ENCODE measurements around the gene PAPPA. TPM values are rescaled to one million over a fixed set of nuclear protein-coding genes. Genes with fewer than 3 reads are reported as not detected.

Gene PAPPA
- polyA plus RNA-seq, 6 donors from 2014 or later: not detected

DNA sequence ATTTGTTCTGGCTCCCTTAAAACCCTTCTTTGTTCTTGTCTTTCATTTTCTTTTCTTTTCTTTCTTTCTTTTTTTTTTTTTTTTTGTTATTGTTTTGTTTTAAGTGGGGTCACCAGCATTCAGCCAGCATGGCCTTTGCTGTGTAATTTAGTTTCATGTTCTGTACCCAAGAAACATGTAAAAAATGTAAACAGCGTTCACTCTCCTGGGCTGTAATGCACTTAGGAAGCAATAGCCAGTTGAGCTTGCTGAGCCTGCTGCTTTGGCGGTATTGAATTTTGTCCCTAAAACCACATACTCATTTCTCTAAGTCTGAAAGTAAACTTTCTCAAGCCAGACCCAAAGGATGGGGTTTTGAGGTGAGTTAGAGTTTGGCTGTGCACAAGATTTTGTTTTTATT is 158.6 kb downstream of the PAPPA start:
- H3K27ac Mint-ChIP-seq: no peak overlapping the region
- H3K9me3 Mint-ChIP-seq: peaks cover 2 to 9% (median 3%) of the 10 kb centered on the region in 7 donors
- no peak for ATAC-seq (ENCODE audit: low read depth in 2 of 2)

GRCh38 chr9:116313638-116314037 is 160.0 kb downstream of the PAPPA start:
- no peak for DNase-seq
- no peaks in the 10 kb centered on the region for H3K36me3 Mint-ChIP-seq
- H3K4me1 Mint-ChIP-seq: no peaks in the 10 kb centered on the region
- no peak overlapping the region for H3K4me3 Mint-ChIP-seq
- ATAC-seq (ENCODE audit: low read depth in 2 of 2): no peak
- H3K9me3 Mint-ChIP-seq: peaks cover 2 to 9% (median 3%) of the 10 kb centered on the region in 7 donors
- no peaks in the 10 kb centered on the region for H3K27me3 Mint-ChIP-seq
- no peak overlapping the region for H3K27ac Mint-ChIP-seq

More for the DNA sequence above, 158.6 kb downstream of the PAPPA start:
- no peak overlapping the region for H3K4me3 Mint-ChIP-seq
- DNase-seq: no peak
- H3K4me1 Mint-ChIP-seq: no peaks in the 10 kb centered on the region
- H3K36me3 Mint-ChIP-seq: no peaks in the 10 kb centered on the region
- no peaks in the 10 kb centered on the region for H3K27me3 Mint-ChIP-seq

DNA sequence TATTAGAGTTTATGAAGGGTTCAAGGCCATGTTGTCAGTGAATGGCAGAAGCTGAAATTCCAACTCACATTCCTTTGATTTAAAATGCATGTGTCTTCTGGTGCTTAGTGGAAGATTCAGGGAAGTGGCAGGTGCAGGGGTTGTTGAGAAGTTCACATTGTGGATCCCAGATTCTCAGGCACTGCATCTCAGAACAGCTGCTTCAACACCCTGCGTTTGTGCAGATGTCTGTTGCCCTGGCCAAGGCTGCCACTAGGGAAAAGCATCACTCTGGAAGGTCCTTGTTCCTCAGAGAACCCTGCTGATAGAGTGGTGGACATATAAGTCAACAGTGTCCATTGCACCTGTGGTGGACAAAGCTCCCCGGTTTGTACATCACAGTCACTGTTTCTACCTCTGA is 162.7 kb downstream of the PAPPA start:
- DNase-seq (no peak), ATAC-seq (ENCODE audit: low read depth in 2 of 2) (no peak)
- H3K9me3 Mint-ChIP-seq: peaks cover 0 to 8% (median 3%) of the 10 kb centered on the region in 7 donors
- H3K27me3 Mint-ChIP-seq: no peaks in the 10 kb centered on the region
- H3K27ac Mint-ChIP-seq: no peak overlapping the region
- H3K36me3 Mint-ChIP-seq: no peaks in the 10 kb centered on the region
- H3K4me3 Mint-ChIP-seq: no peak overlapping the region
- H3K4me1 Mint-ChIP-seq: no peaks in the 10 kb centered on the region

DNA sequence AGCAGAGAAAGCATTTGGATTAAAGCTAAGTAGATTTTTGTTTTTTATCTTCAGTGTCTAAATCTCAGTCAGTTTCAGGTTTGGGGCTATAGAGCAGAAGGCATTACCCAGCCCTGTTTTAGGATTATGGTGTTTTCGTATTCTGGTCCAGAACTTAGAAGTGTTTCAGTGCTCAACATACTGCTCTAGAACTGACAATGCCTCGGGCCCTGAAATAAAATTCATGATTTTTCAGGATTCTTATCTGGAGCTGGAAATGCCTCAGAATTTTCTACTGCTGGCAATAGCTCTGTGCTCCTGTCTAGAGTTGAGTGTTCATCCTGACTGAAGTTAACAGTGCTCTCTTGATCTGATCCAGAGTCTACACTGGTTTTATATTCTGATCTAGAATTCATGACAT is 163.9 kb downstream of the PAPPA start:
- no peak for ATAC-seq (ENCODE audit: low read depth in 2 of 2)
- no peak overlapping the region for H3K27ac Mint-ChIP-seq
- H3K4me3 Mint-ChIP-seq: no peak overlapping the region

DNA sequence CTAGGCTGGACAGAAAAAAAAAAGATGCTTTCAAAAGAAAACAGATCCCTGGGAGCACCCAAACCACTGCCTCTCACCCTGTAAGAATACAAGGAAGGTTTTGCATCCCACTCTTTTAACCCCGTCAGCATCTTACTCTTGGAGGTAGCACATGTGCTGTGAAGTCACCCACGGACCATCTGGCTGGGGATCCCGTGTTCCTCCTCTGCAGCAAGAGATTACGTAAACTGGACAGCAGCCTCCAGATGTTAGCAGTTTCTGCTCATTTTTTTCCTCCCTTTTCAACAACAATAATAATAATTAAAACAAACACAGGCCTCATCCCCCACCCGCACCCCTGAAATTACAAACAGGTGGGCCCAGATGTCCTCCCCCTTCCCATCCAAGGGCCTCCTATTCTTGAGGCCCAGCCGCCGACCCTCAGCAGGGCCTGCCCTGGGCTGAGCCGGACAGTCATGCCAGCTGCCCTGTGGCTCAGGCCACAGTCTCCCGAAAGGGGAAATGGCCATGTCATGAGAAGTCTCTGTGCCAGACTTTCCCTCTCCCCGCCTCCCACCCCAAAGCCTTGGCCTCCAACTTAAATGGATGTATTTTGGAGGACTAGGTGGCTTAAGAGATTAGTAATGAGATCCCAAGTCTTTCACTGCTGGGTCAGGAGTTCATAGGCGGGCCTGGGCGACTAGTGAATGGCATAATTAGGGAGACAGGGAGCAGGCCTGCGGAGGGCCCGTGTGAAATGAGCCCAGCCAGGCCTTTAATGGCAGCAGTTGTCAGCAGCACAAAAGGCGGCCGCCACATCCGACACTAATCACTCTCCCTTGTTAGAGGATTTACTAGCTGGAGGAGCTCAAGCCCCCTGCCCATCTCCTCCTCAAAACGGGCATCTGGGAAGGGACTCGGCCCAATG is 165.1 kb downstream of the PAPPA start:
- Mint-ChIP-seq H3K36me3 (no peaks in the 10 kb centered on the region), H3K4me1 (no peaks in the 10 kb centered on the region), H3K9me3 (peaks cover 0 to 8% (median 2%) of the 10 kb centered on the region in 7 donors), H3K27me3 (no peaks in the 10 kb centered on the region), H3K4me3 (no peak overlapping the region), H3K27ac (no peak overlapping the region)
- DNase-seq: no peak
- no peak for ATAC-seq (ENCODE audit: low read depth in 2 of 2)

More for the DNA sequence above, 163.9 kb downstream of the PAPPA start:
- H3K27me3 Mint-ChIP-seq: no peaks in the 10 kb centered on the region
- peaks cover 0 to 8% (median 0%) of the 10 kb centered on the region in 7 donors for H3K9me3 Mint-ChIP-seq
- H3K36me3 Mint-ChIP-seq: no peaks in the 10 kb centered on the region
- H3K4me1 Mint-ChIP-seq: no peaks in the 10 kb centered on the region
- DNase-seq: no peak

- no peaks in the 10 kb centered on the region for H3K36me3 Mint-ChIP-seq
- DNase-seq (no peak), ATAC-seq (ENCODE audit: low read depth in 2 of 2) (no peak)
- no peaks in the 10 kb centered on the region for H3K4me1 Mint-ChIP-seq
- no peak overlapping the region for H3K27ac Mint-ChIP-seq
- no peak overlapping the region for H3K4me3 Mint-ChIP-seq
- peaks cover 0 to 8% (median 2%) of the 10 kb centered on the region in 7 donors for H3K9me3 Mint-ChIP-seq
- H3K27me3 Mint-ChIP-seq: no peaks in the 10 kb centered on the region
Observed at GRCh38 chr9:116319480-116319879, 165.9 kb downstream of the PAPPA start.

DNA sequence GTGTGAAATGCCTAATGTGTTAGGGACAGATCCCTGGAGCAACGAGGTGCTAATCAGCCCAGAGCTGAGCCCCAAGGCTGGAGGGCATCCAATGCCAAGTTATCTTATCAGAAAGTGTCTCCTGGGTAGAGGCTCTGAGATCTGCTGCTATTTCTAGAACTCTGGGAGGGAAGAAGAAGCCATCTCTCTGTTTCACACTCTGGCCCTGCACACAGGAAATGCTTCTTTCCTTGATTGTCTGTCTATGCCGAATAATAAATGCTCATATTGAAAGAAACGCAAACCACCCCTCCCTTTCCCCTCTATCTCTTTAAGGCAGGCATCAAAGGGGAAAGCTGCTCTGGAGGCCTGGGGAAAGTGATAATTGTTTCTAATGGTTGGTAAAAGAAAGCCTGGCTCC is 166.7 kb downstream of the PAPPA start:
- no peaks in the 10 kb centered on the region for H3K4me1 Mint-ChIP-seq
- peaks cover 0 to 5% (median 3%) of the 10 kb centered on the region in 7 donors for H3K9me3 Mint-ChIP-seq
- H3K27me3 Mint-ChIP-seq: no peaks in the 10 kb centered on the region
- DNase-seq: no peak
- H3K27ac Mint-ChIP-seq: no peak overlapping the region
- no peak for ATAC-seq (ENCODE audit: low read depth in 2 of 2)
- no peaks in the 10 kb centered on the region for H3K36me3 Mint-ChIP-seq
- H3K4me3 Mint-ChIP-seq: no peak overlapping the region

GRCh38 chr9:116322521-116322920 is 168.9 kb downstream of the PAPPA start:
- no peak overlapping the region for H3K27ac Mint-ChIP-seq
- no peaks in the 10 kb centered on the region for H3K4me1 Mint-ChIP-seq
- ATAC-seq (ENCODE audit: low read depth in 2 of 2) (no peak), DNase-seq (no peak)
- no peak overlapping the region for H3K4me3 Mint-ChIP-seq
- no peaks in the 10 kb centered on the region for H3K36me3 Mint-ChIP-seq
- H3K27me3 Mint-ChIP-seq: no peaks in the 10 kb centered on the region
- H3K9me3 Mint-ChIP-seq: peaks cover 0 to 9% (median 3%) of the 10 kb centered on the region in 7 donors

DNA sequence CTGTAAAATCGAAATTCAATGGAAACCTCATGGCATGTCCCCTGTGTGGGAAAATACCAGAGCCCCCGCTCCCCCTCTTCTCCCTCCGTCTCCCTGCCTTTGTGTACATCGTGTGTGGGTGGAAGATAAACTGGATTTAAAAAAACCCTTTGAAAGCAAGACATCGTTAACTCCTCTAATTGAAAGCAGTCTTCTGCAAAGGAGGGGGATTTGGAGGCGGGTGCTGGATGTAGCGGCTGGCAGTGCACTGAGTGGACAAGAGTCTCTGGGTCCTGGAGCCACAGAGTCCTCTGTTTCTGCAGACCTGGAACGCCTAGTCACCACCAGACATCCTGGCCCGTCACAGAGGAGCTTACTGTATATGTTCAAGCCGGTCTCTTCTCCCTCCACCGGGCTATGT is 169.4 kb downstream of the PAPPA start:
- ATAC-seq (ENCODE audit: low read depth in 2 of 2): no peak
- Mint-ChIP-seq H3K4me3 (no peak overlapping the region), H3K27ac (no peak overlapping the region), H3K27me3 (no peaks in the 10 kb centered on the region), H3K36me3 (no peaks in the 10 kb centered on the region), H3K9me3 (peaks cover 0 to 9% (median 3%) of the 10 kb centered on the region in 7 donors), H3K4me1 (no peaks in the 10 kb centered on the region)
- no peak for DNase-seq

DNA sequence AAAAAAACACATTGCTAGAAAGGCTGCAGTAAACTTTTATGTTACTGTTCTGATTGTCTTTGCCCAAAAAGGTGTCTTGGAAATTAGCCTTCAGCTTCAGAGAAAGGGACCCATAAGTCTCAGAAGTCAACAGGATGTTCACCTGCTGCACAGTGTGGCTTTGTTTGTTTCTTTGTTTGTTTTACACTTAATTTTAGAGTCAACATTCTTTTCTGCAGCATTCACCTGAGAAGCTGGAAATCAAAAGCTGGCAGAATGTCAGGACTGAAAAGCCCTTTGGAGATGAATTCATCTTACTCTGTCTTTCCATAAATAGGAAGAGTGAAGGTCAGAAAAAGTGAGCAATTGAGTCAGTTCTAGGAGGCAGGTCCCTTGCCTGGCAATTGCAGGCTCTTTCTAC is 170.0 kb downstream of the PAPPA start:
- H3K27me3 Mint-ChIP-seq: no peaks in the 10 kb centered on the region
- peaks cover 0 to 9% (median 3%) of the 10 kb centered on the region in 7 donors for H3K9me3 Mint-ChIP-seq
- no peak overlapping the region for H3K4me3 Mint-ChIP-seq
- no peak overlapping the region for H3K27ac Mint-ChIP-seq
- DNase-seq (no peak), ATAC-seq (ENCODE audit: low read depth in 2 of 2) (no peak)
- H3K36me3 Mint-ChIP-seq: no peaks in the 10 kb centered on the region
- no peaks in the 10 kb centered on the region for H3K4me1 Mint-ChIP-seq

- H3K36me3 Mint-ChIP-seq: no peaks in the 10 kb centered on the region
- ATAC-seq (ENCODE audit: low read depth in 2 of 2): no peak
- H3K4me1 Mint-ChIP-seq: no peaks in the 10 kb centered on the region
- no peaks in the 10 kb centered on the region for H3K27me3 Mint-ChIP-seq
- H3K4me3 Mint-ChIP-seq: no peak overlapping the region
- H3K27ac Mint-ChIP-seq: no peak overlapping the region
- H3K9me3 Mint-ChIP-seq: peaks cover 0 to 5% (median 2%) of the 10 kb centered on the region in 7 donors
- no peak for DNase-seq
Observed at GRCh38 chr9:116325924-116326323, 172.3 kb downstream of the PAPPA start.

DNA sequence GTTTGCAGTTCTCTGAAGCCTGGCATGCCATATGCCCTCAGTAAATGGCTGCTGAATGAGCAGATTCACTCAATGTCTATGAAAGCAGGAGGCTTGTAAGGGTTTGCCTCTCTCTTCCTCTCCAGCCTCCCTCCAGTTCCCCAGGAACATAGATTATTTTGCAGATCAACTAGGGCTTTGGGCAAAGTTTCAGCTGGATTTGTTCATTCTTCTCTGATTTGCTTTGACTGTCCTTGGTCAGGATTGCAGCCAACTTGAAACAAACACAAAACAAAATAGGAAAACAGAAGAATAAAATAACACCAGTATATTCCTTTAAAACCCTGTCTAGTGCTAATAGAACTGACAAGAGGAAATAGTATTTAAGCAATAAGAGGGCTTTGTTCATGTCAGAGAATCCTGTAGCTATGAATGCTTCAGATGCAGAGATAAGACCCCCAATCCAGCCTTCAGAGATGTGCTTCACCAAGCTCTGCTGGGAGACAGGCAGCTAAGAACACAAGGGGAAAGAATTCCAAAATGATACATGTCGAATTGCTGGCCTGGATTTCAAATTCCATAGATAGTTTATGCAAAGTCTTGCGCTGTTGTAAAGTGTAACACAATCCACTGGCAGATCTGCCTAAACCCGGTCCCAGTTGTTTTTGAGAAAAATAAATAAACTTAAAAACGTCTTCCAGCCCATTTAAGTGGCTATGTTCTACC is 174.3 kb downstream of the PAPPA start:
- H3K9me3 Mint-ChIP-seq: peaks cover 0 to 5% (median 1%) of the 10 kb centered on the region in 7 donors
- H3K4me3 Mint-ChIP-seq: no peak overlapping the region
- ATAC-seq (ENCODE audit: low read depth in 2 of 2) (no peak), DNase-seq (no peak)
- H3K4me1 Mint-ChIP-seq: no peaks in the 10 kb centered on the region
- no peaks in the 10 kb centered on the region for H3K36me3 Mint-ChIP-seq
- H3K27me3 Mint-ChIP-seq: no peaks in the 10 kb centered on the region
- H3K27ac Mint-ChIP-seq: no peak overlapping the region

DNA sequence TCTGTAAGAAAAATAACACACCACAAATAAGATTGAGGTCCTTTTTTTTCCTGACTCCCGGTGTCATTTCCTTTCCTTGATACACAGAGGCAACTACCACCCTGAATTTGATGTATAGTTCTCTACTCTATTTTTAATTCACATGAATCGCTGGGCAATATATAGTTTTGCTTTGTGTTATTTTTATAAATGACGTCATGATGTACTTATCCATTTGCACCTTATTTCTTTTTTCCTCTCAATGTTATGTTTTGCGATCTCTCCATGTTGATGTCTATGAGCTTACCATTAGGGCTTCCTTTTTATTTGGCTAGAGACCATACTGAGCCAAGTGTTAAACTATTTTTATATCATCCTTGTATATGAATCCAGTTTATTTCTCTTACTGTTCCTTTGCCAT is 175.9 kb downstream of the PAPPA start:
- Mint-ChIP-seq H3K27ac (no peak overlapping the region), H3K27me3 (no peaks in the 10 kb centered on the region), H3K4me1 (no peaks in the 10 kb centered on the region), H3K36me3 (no peaks in the 10 kb centered on the region), H3K4me3 (no peak overlapping the region), H3K9me3 (peaks cover 0 to 5% (median 2%) of the 10 kb centered on the region in 7 donors)
- no peak for ATAC-seq (ENCODE audit: low read depth in 2 of 2)
- DNase-seq: no peak

GRCh38 chr9:116331241-116331640 is 177.7 kb downstream of the PAPPA start:
- no peak for ATAC-seq (ENCODE audit: low read depth in 2 of 2)
- H3K4me3 Mint-ChIP-seq: no peak overlapping the region
- H3K9me3 Mint-ChIP-seq: peaks cover 0 to 5% (median 1%) of the 10 kb centered on the region in 7 donors

More at GRCh38 chr9:116331241-116331640, 177.7 kb downstream of the PAPPA start:
- no peaks in the 10 kb centered on the region for H3K36me3 Mint-ChIP-seq
- no peak for DNase-seq
- no peak overlapping the region for H3K27ac Mint-ChIP-seq
- no peaks in the 10 kb centered on the region for H3K4me1 Mint-ChIP-seq
- H3K27me3 Mint-ChIP-seq: no peaks in the 10 kb centered on the region
